ENCODE data around the gene RGS6. TPM values are rescaled to one million over a fixed set of nuclear protein-coding genes. Genes with fewer than 3 reads are reported as not detected.

The RGS6 gene
- total RNA-seq, 1 donor from 2014 or later: 26.1 TPM

GRCh38 chr14:72560889-72561493, 628.8 kb downstream of the RGS6 start:
- ATAC-seq (ENCODE audit: poor library complexity) (no peak), DNase-seq (no peak)
- intact Hi-C loops (cut with DNase I): no loop called here

GRCh38 chr14:72562300-72562699, 630.1 kb downstream of the RGS6 start:
- intact Hi-C loops (cut with DNase I): no loop called here
- DNase-seq: no peak
- no peak for ATAC-seq (ENCODE audit: poor library complexity)

- intact Hi-C loops (cut with DNase I): no loop called here
- ATAC-seq (ENCODE audit: poor library complexity): no peak
Measured at GRCh38 chr14:72563676-72564075, 631.4 kb downstream of the RGS6 start.

GRCh38 chr14:72565149-72565559, 632.9 kb downstream of the RGS6 start:
- intact Hi-C loops (cut with DNase I): no loop called here
- peak; percentile 67 for DNase-seq
- peak; percentile 88 for ATAC-seq (ENCODE audit: poor library complexity)

More at GRCh38 chr14:72563676-72564075, 631.4 kb downstream of the RGS6 start:
- DNase-seq: no peak

GRCh38 chr14:72565917-72566316, 633.7 kb downstream of the RGS6 start:
- no peak for DNase-seq
- ATAC-seq (ENCODE audit: poor library complexity): no peak
- intact Hi-C loops (cut with DNase I): no loop called here

- intact Hi-C loops (cut with DNase I): no loop called here
- DNase-seq (no peak), ATAC-seq (ENCODE audit: poor library complexity) (peak; percentile 12)
Measured at GRCh38 chr14:72567226-72567625, 635.0 kb downstream of the RGS6 start.

GRCh38 chr14:72568296-72568992, 636.2 kb downstream of the RGS6 start:
- ATAC-seq (ENCODE audit: poor library complexity) (no peak), DNase-seq (no peak)
- intact Hi-C loops (cut with DNase I): no loop called here

- ATAC-seq (ENCODE audit: poor library complexity) (peak; percentile 69), DNase-seq (no peak)
- intact Hi-C loops (cut with DNase I): no loop called here
Measured at GRCh38 chr14:72573725-72574417, 641.6 kb downstream of the RGS6 start.

- intact Hi-C loops (cut with DNase I): no loop called here
- ATAC-seq (ENCODE audit: poor library complexity) (no peak), DNase-seq (no peak)
Measured at GRCh38 chr14:72574715-72575114, 642.5 kb downstream of the RGS6 start.

- intact Hi-C loops (cut with DNase I): no loop called here
Measured at GRCh38 chr14:72576258-72576657, 644.0 kb downstream of the RGS6 start.

GRCh38 chr14:72577521-72577920, 645.3 kb downstream of the RGS6 start:
- DNase-seq: no peak

More at GRCh38 chr14:72576258-72576657, 644.0 kb downstream of the RGS6 start:
- no peak for ATAC-seq (ENCODE audit: poor library complexity)
- DNase-seq: no peak

GRCh38 chr14:72578514-72578913, 646.3 kb downstream of the RGS6 start:
- intact Hi-C loops (cut with DNase I): no loop called here
- ATAC-seq (ENCODE audit: poor library complexity) (no peak), DNase-seq (no peak)

More at GRCh38 chr14:72577521-72577920, 645.3 kb downstream of the RGS6 start:
- intact Hi-C loops (cut with DNase I): no loop called here
- ATAC-seq (ENCODE audit: poor library complexity): no peak

- no peak for DNase-seq
- intact Hi-C loops (cut with DNase I): no loop called here
- ATAC-seq (ENCODE audit: poor library complexity): no peak
Measured at GRCh38 chr14:72582582-72582981, 650.4 kb downstream of the RGS6 start.

GRCh38 chr14:72583316-72584272, 651.4 kb downstream of the RGS6 start:
- no peak for ATAC-seq (ENCODE audit: poor library complexity)
- intact Hi-C loops (cut with DNase I): no loop called here
- no peak for DNase-seq

- no peak for DNase-seq
- ATAC-seq (ENCODE audit: poor library complexity): no peak
- intact Hi-C loops (cut with DNase I): no loop called here
Measured at GRCh38 chr14:72588521-72588920, 656.3 kb downstream of the RGS6 start.

- DNase-seq (no peak), ATAC-seq (ENCODE audit: poor library complexity) (no peak)
- intact Hi-C loops (cut with DNase I): no loop called here
Measured at GRCh38 chr14:72589652-72590051, 657.4 kb downstream of the RGS6 start.

- no peak for DNase-seq
- intact Hi-C loops (cut with DNase I): no loop called here
- no peak for ATAC-seq (ENCODE audit: poor library complexity)
Measured at GRCh38 chr14:72590577-72590976, 658.3 kb downstream of the RGS6 start.

- intact Hi-C loops (cut with DNase I): no loop called here
- ATAC-seq (ENCODE audit: poor library complexity) (no peak), DNase-seq (no peak)
Measured at GRCh38 chr14:72591391-72591790, 659.2 kb downstream of the RGS6 start.

Measured in Right ventricle myocardium superior (tissue), 1 donor.